NCI-H1436 treated with DMSO at 0.1 percent for 48 hours (cell line): Measurements from ENCODE around the gene USP12.
"Not testable (repeated sequence)": the region's sequence is repeated elsewhere in the genome, so short reads cannot be mapped to it uniquely, and the experiment has no call there.

ENCODE experiments used
- DNase-seq: peaks from one replicate; lab custom pipeline; 2025; lab: John Stamatoyannopoulos, UW

Gene USP12

DNA sequence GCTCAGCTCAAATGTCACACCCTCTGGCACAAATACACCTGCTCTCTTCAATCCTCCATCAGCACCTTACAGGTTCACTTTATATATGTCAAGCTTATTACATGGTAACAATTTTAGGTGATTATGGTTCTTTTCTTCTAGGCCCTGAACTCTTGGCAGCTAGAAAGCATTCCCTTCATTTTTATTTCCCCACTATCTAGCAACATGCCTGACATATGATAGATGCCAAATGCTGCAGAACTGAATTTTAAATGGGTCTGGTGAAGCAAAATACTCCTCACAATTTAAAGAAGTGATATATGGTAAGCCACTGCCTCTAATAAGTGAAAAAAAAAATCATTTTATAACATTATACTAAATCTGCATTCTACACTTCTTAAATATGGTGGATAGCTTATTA lies 95.2 kb downstream of the USP12 start:
- peak; percentile 19 for DNase-seq

GRCh38 chr13:27073186-27073585 lies 98.4 kb downstream of the USP12 start:
- no peak for DNase-seq

GRCh38 chr13:27066123-27066522 lies 105.5 kb downstream of the USP12 start:
- DNase-seq = not testable (repeated sequence)

DNA sequence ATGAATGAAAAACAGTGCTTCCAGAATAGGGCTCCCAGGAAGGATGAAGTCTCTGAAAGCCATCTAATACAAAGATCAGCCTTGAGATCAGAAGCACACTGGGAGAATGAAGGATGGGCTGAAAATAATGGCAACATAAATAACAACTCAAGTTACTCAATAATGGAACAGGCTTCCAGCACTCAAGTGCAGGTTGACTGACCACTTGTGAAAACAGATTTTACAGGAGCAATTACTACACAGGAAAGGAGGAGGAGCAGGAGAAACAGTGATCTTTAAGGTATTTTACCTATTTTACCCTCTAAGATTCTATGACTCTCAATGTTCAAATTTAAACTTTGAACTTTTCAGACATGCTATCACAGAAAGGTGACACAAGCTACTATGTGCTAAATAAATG lies 106.0 kb downstream of the USP12 start:
- DNase-seq = no peak

DNA sequence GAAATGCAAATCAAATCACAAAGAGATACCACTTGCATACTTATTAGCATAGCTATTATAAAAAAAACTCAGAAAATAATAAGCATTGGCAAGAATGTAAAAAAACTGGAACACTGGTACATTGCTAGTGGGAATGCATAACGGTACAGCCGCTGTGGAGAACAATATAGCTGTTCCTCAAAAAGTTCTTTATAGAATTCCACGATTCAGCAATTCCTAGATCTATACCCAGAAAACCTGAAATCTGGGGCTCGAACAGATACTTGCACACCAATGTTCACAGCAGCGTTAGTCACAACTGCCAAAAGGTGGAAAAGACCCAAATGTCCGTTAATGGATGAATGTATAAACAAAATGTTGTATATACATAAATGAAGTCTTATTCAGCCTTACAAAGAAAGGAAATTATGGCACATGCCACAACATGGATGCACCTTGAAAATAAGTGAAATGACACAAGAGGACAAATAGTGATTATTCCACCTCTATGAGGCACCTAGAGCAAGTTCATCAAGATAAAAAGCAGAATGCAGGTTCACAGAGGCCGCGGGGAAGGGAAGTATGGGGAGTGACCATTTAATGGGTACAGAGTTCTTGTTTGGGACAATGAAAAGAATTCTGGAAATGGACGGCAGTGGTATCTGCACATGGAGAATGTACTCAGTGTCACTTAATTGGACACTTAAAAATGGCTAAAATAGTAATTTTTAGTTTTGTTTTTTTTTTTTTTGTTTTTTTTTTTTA lies 107.2 kb downstream of the USP12 start:
- DNase-seq = no peak

GRCh38 chr13:27057817-27058216 lies 113.8 kb downstream of the USP12 start:
- DNase-seq = no peak

GRCh38 chr13:27055526-27055925 lies 116.1 kb downstream of the USP12 start:
- DNase-seq = no peak

- DNase-seq = no peak
Observed at GRCh38 chr13:27054760-27055159, 116.9 kb downstream of the USP12 start.

- DNase-seq = no peak
Observed at GRCh38 chr13:27053902-27054595, 117.6 kb downstream of the USP12 start.

GRCh38 chr13:27053210-27053884 lies 118.3 kb downstream of the USP12 start:
- DNase-seq = no peak

GRCh38 chr13:27052551-27053208 lies 118.9 kb downstream of the USP12 start:
- DNase-seq = no peak

DNA sequence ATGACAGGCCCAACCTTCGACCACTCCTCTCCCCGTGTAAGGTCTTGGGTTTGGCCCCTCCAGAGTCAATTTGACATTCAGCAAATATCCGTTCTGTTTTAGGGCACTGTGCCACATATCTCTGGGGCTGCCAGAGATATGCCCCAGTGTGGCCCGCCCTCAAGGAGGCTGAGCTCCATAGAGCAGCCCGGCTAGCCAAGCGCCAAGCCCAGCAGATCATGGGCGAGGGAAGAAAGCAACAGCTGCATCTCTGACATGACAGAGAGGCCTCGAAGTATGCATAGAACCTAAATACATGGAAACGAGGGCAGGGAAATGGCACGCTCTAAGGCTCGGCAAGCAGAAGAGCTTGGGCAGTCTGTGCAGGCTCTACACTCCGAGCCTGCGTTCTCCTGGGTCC lies 124.5 kb downstream of the USP12 start:
- DNase-seq = no peak

DNA sequence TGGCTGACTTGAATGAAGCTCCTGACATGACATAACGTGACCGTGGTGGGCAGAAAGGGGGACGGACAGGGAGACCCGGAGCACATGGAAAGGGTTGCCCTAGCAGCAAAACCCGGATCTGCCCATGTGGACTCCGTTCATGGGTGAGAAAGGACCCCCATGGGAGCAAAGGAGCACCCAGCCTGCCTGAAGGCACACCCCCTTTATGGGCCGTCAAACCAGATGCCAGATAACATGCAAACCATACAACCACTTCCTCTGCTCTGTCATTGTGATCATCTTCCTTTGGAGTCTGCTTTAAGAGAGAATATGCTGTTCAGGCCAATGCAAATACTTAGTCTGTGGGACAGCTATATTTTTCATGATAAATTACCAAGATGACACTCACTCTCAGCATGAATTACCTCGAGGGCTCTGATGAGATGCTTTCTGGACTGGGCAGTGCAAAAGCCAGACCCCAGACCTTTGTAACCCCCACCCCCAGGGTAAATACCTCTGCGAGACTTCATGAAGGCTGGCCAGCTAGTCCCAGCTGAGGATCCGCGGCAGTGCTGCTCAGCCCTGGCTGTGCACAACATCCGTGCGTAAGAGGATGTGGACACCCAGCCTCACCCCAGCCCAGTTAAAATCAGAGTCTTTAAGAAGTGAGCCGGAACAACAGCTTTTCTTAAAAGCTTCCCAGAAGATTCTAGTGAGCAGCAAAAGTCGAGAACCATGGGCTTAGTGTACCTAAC lies 126.6 kb downstream of the USP12 start:
- no peak for DNase-seq

GRCh38 chr13:27043013-27043412 lies 128.6 kb downstream of the USP12 start:
- DNase-seq = no peak

DNA sequence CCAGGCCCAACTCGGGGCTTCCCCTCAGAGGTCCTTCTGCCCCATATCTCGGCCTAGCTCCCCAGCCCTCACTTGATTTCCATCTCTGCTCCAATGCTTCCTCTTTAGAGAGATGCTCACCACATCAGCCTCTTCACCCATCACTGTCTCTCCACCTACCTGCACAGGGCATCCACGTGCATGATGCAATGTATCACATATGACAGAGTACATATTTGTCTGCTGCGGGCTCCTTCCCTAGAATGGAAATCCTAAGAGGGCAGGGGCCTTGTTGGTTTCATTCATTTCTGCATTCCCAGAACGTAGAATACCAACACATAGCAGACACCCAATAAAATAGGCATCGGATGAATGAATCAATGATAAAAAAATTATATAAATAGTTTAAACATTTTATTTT lies 130.3 kb downstream of the USP12 start:
- no peak for DNase-seq

- DNase-seq = no peak
Observed at GRCh38 chr13:27040826-27041108, 130.8 kb downstream of the USP12 start.

GRCh38 chr13:27039171-27039701 lies 132.4 kb downstream of the USP12 start:
- no peak for DNase-seq

DNA sequence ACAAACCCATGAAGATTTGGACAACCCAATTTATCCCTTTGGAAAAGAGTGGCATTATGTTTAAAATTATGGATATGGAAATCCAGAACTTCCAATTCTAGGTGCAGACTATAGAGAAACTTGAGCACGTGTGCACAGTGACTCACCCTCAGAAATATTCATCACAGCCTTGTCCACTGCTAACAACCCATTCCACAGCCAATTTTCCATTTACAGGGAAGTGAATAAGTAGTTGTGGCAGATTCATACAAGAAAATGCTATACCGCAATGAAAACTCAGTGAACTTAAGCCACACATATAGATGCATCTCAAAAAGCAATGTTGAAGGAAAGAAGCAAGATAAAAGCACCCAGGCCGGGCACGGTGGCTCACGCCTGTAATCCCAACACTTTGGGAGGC lies 133.3 kb downstream of the USP12 start:
- DNase-seq = no peak

DNA sequence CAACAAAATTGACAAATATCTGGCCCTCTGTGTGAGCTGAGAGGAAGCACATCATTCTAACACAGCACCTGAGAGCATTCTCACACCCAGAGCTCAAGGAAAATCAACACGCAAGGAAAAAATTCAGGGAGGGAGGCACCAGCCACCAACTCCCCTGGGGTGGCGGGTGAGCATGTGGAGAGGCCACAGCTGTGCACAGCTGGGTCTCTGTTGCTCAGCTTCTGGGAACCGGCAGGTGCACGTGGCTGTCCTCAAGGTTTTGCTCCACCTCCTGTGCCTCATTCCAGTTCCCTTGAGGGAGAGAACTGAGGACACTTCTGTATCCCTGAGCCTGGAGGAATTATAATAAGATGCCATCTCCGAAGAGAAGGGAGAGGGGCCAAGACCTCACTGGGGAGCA lies 134.0 kb downstream of the USP12 start:
- DNase-seq = no peak

DNA sequence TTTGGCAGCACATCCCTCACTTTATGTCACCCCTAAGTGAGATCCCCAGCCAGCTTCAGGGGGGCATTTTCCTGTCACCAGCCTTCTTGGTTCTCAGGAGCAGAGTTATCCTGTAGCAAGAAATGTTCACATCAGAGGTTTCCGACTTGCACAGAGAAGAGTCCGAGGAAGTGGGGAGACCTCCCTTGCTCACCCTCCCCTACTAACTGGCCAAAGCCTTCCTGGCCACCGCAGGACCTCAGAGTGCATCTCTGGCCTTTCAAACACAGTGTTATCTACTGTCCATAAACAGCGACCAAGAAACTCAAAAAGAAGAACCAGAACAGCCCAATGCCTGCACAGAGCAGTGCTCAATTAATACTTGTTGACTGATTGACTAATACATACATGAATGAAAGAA lies 134.4 kb downstream of the USP12 start:
- DNase-seq = no peak

GRCh38 chr13:27036236-27036981 lies 135.2 kb downstream of the USP12 start:
- DNase-seq = no peak
